ENCODE data around the gene EFNB1. TPM values are rescaled to one million over a fixed set of nuclear protein-coding genes. Genes with fewer than 3 reads are reported as not detected.
"Not testable (repeated sequence)": the region's sequence is repeated elsewhere in the genome, so short reads cannot be mapped to it uniquely, and the experiment has no call there.

EFNB1 gene
- 4.6 TPM for total RNA-seq

DNA sequence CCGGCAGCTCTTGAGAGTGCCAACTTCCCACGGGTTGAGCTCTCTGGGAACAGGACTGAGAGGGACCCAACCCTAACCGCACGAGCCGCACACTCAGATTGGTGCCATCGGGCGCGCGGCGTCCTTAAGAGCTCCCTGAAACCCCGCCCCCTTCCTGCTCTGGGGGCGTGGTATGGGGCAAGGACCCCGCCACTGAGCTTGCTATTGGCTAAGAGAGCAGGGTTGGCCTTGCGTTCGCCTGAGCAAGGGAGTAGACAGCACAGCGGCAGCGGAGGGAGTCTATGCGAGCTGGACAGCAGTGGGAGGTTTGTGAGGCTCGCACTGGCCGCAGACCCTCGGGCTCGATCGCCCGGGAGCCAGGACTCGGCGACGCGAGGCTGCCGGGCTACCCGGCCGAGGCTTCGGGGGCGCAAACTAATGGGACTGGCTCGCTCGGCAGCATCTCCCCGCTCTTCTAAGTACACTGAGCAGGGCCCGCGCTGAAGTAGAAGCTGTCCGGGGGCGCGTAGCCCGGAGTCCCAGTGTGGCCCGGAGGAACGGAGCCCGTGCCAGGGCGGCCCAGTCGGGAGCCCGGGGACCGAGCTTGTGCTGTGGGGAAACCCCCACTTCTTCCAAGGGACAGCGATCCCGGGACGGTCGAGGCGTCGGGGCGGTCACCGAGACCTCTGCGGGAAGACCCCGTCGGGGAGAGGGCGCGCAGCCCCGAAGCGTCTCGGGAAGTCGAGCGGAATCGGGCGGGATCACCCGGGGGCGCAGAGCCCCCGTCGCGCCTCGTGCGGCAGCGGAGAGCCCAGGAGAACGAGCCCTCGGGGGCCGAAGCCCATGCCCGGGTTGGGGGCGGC is at the start of gene EFNB1:
TSS of gene EFNB1 (plus strand) at position 282 of the 842 bp plus-strand sequence. CDS start 756 bp downstream, outside the sequence.
- H3K4me1 ChIP-seq (ENCODE audit: insufficient read depth, low read length) = peaks cover 23% of the 10 kb centered on the region
- H3K9me3 ChIP-seq (ENCODE audit: low read depth, low read length) = no peaks in the 10 kb centered on the region
- H3K27me3 ChIP-seq (ENCODE audit: insufficient read depth, low read length) = no peaks in the 10 kb centered on the region
- peak within 1 kb of the TSS; percentile 59 for H3K4me3 ChIP-seq (ENCODE audit: low read length)

DNA sequence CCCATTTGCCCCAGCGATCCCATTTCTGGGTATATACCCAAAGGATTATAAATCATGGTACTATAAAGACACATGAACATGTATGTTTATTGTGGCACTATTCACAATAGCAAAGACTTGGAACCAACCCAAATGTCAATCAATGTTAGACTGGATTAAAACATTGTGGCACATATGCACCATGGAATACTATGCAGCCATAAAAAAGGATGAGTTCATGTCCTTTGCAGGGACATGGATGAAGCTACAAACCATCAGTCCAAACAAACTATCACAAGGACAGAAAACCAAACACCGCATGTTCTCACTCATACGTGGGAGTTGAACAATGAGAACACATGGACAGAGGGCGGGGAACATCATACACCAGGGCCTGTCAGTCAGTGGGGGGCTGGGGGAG is 47.5 kb upstream of the EFNB1 start:
- not testable (repeated sequence) for H3K4me1 ChIP-seq (ENCODE audit: insufficient read depth, low read length); H3K27me3 ChIP-seq (ENCODE audit: insufficient read depth, low read length); H3K4me3 ChIP-seq (ENCODE audit: low read length); H3K9me3 ChIP-seq (ENCODE audit: low read depth, low read length)

DNA sequence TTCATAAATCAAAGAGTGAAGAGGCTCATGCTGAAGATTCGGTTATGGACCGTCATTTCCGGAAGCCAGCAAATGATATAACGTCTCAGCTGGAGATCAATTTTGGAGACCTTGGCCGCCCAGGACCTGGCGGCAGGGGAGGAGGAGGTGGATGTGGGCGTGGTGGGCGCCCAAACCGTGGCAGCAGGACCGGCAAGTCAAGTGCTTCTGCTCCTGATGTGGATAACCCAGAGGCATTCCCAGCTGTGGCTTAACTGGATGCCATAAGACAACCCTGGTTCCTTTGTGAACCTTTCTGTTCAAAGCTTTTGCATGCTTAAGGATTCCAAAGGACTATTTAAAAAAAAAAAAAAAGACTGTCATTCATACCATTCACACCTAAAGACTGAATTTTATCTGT is 44.0 kb upstream of the EFNB1 start:
- H3K27me3 ChIP-seq (ENCODE audit: insufficient read depth, low read length) = no peaks in the 10 kb centered on the region
- H3K4me1 ChIP-seq (ENCODE audit: insufficient read depth, low read length) = no peaks in the 10 kb centered on the region
- no peak overlapping the region for H3K4me3 ChIP-seq (ENCODE audit: low read length)
- no peaks in the 10 kb centered on the region for H3K9me3 ChIP-seq (ENCODE audit: low read depth, low read length)

DNA sequence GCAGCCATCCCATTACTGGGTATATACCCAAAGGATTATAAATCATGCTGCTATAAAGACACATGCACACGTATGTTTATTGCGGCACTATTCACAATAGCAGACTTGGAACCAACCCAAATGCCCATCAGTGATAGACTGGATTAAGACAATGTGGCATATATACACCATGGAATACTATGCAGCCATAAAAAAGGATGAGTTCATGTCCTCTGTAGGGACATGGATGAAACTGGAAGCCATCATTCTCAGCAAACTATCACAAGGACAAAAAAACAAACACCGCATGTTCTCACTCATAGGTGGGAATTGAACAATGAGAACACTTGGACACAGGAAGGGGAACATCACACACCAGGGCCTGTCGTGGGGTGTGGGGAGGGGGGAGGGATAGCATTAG is 42.2 kb upstream of the EFNB1 start:
- not testable (repeated sequence) for H3K4me3 ChIP-seq (ENCODE audit: low read length); H3K27me3 ChIP-seq (ENCODE audit: insufficient read depth, low read length); H3K4me1 ChIP-seq (ENCODE audit: insufficient read depth, low read length); H3K9me3 ChIP-seq (ENCODE audit: low read depth, low read length)

DNA sequence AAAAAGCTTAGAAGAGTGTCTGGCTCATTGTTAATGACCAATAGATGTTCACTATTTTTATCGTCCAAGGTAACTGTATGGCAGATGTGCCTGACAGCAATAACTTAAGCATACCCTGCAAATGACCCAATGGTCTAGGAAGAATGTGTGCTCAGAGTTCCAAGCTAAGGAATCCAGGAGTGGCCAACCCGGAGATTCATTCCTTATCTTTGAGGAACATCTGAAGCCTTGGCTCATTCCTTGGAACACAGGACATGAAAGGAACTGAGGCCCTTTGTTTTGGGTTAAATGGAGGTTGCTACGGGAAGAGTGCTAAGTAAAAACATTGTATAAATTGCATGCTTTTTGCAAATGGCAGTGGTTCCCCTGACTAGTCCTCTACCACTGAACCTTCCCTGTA is 38.9 kb upstream of the EFNB1 start:
- Histone ChIP-seq H3K4me1 (ENCODE audit: insufficient read depth, low read length) (no peaks in the 10 kb centered on the region), H3K9me3 (ENCODE audit: low read depth, low read length) (no peaks in the 10 kb centered on the region), H3K27me3 (ENCODE audit: insufficient read depth, low read length) (no peaks in the 10 kb centered on the region), H3K4me3 (ENCODE audit: low read length) (no peak overlapping the region)

DNA sequence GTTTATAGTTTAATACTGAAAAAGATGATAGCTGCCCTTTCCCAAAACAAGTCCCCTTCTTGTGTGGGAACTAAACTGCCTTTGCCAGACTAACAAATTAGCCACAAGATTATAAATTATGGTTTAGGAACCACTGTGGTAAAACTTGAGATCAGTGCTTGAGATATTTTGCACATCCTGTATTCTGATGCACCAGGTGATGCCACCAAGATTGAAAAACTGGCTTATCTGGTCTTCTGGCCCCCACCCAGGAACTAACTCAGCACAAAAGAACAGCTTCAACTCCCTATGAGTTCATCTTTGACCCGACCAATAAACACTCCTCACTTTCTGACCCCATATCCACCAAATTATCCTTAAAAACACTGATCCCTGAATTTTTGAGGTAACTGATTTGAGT is 36.7 kb upstream of the EFNB1 start:
- no peaks in the 10 kb centered on the region for H3K4me1 ChIP-seq (ENCODE audit: insufficient read depth, low read length)
- H3K27me3 ChIP-seq (ENCODE audit: insufficient read depth, low read length) = no peaks in the 10 kb centered on the region
- no peaks in the 10 kb centered on the region for H3K9me3 ChIP-seq (ENCODE audit: low read depth, low read length)
- H3K4me3 ChIP-seq (ENCODE audit: low read length) = no peak overlapping the region

DNA sequence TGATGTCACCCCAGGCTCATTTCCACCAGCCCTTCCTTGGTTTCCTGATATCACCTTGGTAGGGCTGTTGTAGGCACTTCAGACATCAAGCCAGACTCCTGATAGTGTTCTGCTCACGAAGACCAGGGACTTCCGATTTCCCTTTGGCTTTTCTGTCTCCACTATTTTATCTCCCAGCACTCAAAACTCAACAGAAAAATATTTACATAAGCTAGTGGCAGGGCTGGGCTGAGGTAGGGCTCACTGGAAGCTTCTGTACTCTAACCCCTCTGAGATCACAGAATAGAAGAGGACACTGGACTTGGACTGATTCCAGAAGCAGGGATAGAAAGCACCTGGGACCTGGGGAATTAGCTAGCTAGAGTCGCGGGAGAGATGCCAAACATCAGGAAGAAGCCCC is 34.4 kb upstream of the EFNB1 start:
- no peak overlapping the region for H3K4me3 ChIP-seq (ENCODE audit: low read length)
- H3K27me3 ChIP-seq (ENCODE audit: insufficient read depth, low read length) = no peaks in the 10 kb centered on the region
- H3K4me1 ChIP-seq (ENCODE audit: insufficient read depth, low read length) = no peaks in the 10 kb centered on the region
- H3K9me3 ChIP-seq (ENCODE audit: low read depth, low read length) = no peaks in the 10 kb centered on the region

DNA sequence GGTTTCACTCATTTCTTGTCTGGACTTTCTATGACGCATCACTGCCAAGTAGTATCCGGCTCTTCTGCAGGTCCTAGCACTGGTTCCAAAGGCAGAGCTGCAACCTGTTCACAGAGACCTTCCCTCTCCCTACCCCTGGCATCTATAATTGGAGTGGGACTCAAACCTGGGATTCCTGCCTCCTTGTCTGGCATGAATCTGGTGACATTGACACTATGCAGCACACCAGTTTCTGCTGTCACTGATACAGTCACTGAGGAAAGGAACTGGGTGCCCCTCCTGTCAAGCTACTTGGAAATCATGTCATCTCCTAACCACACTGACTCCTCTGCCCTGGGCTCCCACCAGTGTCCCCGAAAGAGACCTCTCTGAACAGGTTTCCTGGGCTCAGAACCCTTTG is 33.1 kb upstream of the EFNB1 start:
- no peaks in the 10 kb centered on the region for H3K4me1 ChIP-seq (ENCODE audit: insufficient read depth, low read length)
- H3K4me3 ChIP-seq (ENCODE audit: low read length) = no peak overlapping the region
- H3K27me3 ChIP-seq (ENCODE audit: insufficient read depth, low read length) = no peaks in the 10 kb centered on the region
- no peaks in the 10 kb centered on the region for H3K9me3 ChIP-seq (ENCODE audit: low read depth, low read length)

DNA sequence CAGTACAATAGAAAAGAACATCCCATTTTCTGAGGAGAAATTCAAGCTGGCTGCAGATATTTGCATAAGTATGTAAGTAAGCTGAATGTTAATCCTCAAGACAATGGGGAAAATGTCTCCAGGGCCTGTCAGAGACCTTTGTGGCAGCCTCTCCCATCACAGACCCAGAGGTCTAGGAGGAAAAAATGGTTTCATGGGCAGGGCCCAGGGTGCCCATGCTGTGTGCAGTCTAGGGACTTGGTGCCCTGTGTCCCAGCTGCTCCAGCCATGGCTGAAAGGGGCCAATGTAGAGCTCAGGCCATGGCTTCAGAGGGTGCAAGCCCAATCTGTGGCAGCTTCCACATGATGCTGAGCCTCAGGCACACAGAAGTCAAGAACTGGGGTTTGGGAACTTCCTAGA is 30.4 kb upstream of the EFNB1 start:
- not testable (repeated sequence) for H3K4me3 ChIP-seq (ENCODE audit: low read length); H3K4me1 ChIP-seq (ENCODE audit: insufficient read depth, low read length); H3K27me3 ChIP-seq (ENCODE audit: insufficient read depth, low read length); H3K9me3 ChIP-seq (ENCODE audit: low read depth, low read length)

DNA sequence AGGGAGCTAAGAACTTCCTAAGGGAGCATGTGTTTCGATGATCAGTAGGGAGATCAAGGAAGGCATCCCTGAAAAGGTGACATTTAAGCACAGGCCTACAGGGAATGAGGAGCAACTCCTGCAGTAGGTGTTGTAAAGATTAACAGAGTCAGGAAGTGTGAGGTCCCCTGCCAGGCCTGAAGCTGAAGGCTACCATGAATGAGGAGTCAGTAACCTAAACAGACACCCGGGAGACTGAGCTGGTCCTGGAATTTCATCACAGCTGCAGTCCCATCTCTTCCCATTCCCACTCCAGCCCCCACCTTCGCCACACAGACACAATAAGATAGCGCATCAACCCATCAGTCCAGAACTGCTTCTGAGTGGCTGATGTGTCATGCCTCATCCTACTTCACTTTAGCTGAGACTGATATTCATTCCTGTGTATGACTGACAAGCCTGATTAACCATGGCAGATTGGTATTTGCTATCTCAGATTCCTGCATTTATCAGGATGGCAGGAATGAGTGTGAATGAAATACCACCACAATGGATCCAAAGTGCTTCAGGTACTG is 27.0 kb upstream of the EFNB1 start:
- Histone ChIP-seq H3K27me3 (ENCODE audit: insufficient read depth, low read length) (no peaks in the 10 kb centered on the region), H3K4me3 (ENCODE audit: low read length) (no peak overlapping the region), H3K4me1 (ENCODE audit: insufficient read depth, low read length) (no peaks in the 10 kb centered on the region), H3K9me3 (ENCODE audit: low read depth, low read length) (no peaks in the 10 kb centered on the region)

DNA sequence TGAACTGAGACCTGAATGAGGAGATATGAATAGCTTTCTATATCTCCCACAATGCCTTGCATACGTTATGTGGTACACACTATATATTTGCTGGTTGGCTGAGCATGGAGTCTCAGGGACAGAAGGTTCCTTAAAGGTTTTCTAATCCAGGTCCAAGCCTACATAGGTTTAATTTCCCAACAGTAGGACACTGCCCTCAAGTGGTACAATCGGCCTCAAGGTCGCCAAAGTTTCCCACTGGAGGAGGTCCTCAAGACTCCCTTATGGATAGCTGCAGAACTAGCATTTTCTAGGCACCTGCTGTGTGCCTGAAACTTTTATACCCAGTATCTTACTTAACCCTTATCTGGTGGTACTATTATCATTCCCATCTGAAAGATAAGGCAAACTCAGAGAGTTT is 21.0 kb upstream of the EFNB1 start:
- H3K4me3 ChIP-seq (ENCODE audit: low read length) = no peak overlapping the region
- H3K4me1 ChIP-seq (ENCODE audit: insufficient read depth, low read length) = no peaks in the 10 kb centered on the region
- H3K27me3 ChIP-seq (ENCODE audit: insufficient read depth, low read length) = no peaks in the 10 kb centered on the region
- no peaks in the 10 kb centered on the region for H3K9me3 ChIP-seq (ENCODE audit: low read depth, low read length)

DNA sequence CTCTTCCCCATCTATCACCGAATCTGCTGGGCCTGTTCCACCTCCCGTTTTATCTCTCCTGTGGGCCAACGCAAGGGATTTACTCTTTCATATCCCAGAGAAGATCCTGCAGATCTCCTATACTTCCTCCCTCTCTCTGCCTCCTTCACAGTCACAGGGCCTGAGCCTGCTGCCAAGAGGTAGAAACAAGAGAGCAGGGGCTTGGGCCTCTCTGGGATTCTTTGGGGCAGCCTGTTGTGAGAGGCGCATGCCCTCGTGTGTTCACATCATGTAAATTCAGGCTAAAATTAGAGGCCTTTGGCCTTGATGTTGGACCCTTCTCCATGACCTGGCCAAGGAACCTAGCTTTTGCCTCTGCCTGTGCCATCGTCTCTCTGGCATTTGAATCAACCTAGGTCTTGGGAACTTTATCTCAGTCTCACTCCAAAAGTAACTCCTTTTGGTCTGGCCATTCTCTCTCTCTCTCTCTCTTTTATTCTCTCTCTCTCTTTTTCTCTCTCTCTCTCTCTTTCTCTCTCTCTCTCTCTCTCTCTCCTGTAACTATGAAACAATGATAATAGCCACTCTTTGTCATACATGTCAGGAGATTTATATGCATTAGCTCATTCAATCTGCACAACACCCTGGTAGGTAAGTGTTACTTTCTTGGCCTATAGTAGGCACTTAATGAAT is 20.0 kb upstream of the EFNB1 start:
- Histone ChIP-seq H3K9me3 (ENCODE audit: low read depth, low read length) (no peaks in the 10 kb centered on the region), H3K4me3 (ENCODE audit: low read length) (no peak overlapping the region), H3K4me1 (ENCODE audit: insufficient read depth, low read length) (no peaks in the 10 kb centered on the region), H3K27me3 (ENCODE audit: insufficient read depth, low read length) (no peaks in the 10 kb centered on the region)

DNA sequence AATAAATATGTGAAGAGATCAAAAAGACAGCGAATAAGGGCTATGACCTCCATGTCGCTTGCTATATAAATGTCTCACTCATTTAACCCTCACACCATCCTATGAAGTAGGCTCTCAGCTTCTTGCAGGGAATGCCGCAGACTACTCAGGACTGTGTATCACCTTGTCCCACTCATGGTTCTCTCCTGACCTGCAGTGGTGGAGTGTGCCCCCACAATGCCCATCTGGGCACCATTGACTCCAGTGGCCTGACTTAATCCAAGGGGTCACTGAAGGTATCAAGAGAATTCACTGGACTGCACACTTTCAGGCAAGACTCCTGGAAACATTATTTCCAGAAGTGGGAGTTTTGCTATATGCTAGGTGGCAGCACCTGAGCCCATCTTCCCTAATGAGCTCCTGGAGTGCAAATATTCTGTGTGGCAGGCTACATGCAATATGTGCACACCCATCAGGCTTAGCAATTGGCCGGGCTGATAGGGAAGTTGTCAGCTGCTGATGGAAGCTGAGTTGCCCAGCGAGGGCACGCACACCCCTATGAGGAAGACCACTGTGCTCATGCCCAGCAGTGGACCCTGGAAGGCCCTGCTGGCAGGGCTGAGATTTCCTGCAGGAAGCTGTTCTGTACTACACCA is 8.2 kb upstream of the EFNB1 start:
- H3K27me3 ChIP-seq (ENCODE audit: insufficient read depth, low read length) = no peaks in the 10 kb centered on the region
- H3K4me1 ChIP-seq (ENCODE audit: insufficient read depth, low read length) = no peaks in the 10 kb centered on the region
- no peak overlapping the region for H3K4me3 ChIP-seq (ENCODE audit: low read length)
- no peaks in the 10 kb centered on the region for H3K9me3 ChIP-seq (ENCODE audit: low read depth, low read length)

DNA sequence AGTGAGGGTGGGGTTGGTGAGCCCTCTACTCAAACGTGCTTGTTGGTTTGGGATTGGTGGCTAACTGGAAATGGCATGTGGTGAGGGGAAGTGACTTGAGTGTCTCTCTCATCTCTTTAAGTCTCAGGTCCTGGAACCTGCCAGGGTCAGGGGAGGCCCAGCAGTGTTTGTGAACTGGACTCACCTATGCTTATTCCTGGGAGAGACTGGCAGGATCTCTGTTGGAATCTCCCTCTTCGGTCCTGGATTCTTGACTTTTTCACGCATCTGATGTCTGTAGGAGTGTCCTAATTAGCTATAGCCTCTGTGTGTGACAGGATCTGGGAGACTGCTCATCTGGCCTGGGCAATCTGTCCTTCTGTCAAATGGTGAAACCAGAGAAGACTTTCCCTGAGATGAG is 7.2 kb upstream of the EFNB1 start:
- H3K4me3 ChIP-seq (ENCODE audit: low read length) = no peak overlapping the region
- H3K4me1 ChIP-seq (ENCODE audit: insufficient read depth, low read length) = no peaks in the 10 kb centered on the region
- H3K9me3 ChIP-seq (ENCODE audit: low read depth, low read length) = no peaks in the 10 kb centered on the region
- H3K27me3 ChIP-seq (ENCODE audit: insufficient read depth, low read length) = no peaks in the 10 kb centered on the region

DNA sequence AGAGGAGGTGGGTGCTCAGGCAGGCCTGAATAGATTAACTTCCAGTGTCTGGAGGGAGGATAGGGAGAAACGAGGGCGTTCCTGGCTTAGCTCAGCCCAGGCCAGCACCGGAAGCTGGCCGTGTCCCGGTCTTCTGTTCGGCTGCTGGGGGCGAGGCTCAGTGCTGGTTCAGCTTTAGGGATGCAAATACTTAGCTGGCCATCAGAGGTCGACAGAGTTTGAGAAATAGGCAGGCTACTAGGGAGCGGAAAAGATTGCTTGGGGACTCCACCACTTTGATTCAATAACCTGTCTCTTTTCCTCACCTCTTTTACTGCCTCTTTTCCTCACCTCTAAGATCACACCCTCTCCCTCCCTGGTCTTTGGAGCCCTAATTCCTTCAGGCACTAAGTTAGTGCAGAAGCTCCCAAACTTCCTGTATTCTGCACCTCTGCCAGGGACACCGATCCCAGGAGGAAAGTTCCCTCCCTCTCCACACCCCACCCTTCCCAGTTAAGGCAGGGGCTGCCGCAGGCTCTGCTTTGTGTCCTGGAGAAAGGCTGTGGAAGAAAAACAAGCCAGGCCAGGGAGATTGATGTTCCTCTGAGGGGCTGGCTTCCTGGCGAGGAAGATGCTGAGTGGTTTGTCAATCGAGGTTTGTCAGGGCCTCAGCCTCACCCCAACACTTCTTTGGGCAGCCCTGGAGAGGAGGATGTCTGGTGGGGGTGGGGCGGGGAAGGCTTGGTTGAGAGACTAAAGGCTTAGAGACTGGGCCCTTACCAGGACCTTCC is 6.0 kb upstream of the EFNB1 start:
- Histone ChIP-seq H3K4me3 (ENCODE audit: low read length) (no peak overlapping the region), H3K27me3 (ENCODE audit: insufficient read depth, low read length) (no peaks in the 10 kb centered on the region), H3K9me3 (ENCODE audit: low read depth, low read length) (no peaks in the 10 kb centered on the region)

More for the DNA sequence above, 6.0 kb upstream of the EFNB1 start:
- no peaks in the 10 kb centered on the region for H3K4me1 ChIP-seq (ENCODE audit: insufficient read depth, low read length)

All from mononuclear cell (primary cell).